Measurements from ENCODE around the gene PPP2R3A. TPM values are rescaled to one million over a fixed set of nuclear protein-coding genes. Genes with fewer than 3 reads are reported as not detected.

PPP2R3A gene
- total and polyA plus RNA-seq, 2 donors (not counting 1 experiment from before 2014, with no cell fraction given) = 17.5 to 18.3 TPM

GRCh38 chr3:136134091-136134490 is 168.6 kb downstream of the PPP2R3A start:
- Histone ChIP-seq H2AFZ (ENCODE audit: low read length) (no peak overlapping the region), H3K9ac (ENCODE audit: insufficient read depth, low read length) (no peak overlapping the region), H3K4me2 (ENCODE audit: extremely low read depth, insufficient read depth, low read length) (no peak overlapping the region), H3K9me3 (ENCODE audit: control insufficient read depth, insufficient read depth, low read depth, low read length) (no peaks in the 10 kb centered on the region), H3K27ac (ENCODE audit: insufficient read depth, low read length) (no peak overlapping the region), H3K36me3 (ENCODE audit: control insufficient read depth, insufficient read depth, low read length) (no peaks in the 10 kb centered on the region), H3K4me1 (ENCODE audit: control insufficient read depth, extremely low read depth, insufficient read depth, low read length) (no peaks in the 10 kb centered on the region), H4K20me1 (ENCODE audit: control insufficient read depth, extremely low read depth, insufficient read depth, low read length) (no peaks in the 10 kb centered on the region), H3K4me3 (replicated peaks in 1 of 4; ENCODE audit: control extremely low read depth in 1 of 4, insufficient read depth in 1 of 4, low read depth in 3 of 4, low read length in 4 of 4) (no peak overlapping the region), H3K27me3 (ENCODE audit: control insufficient read depth, insufficient read depth, low read length) (no peaks in the 10 kb centered on the region), H3K79me2 (ENCODE audit: control insufficient read depth, insufficient read depth, low read length) (no peaks in the 10 kb centered on the region)
- no peak for TF ChIP-seq EZH2 (IDR thresholded peaks at IDR 0.05; ENCODE audit: low read length, missing control alignments)
- TF ChIP-seq CTCF (conservative IDR thresholded peaks at IDR 0.05 in 1 of 2, IDR thresholded peaks at IDR 0.05 in 1 of 2; ENCODE audit: low read depth in 1 of 2, low read length in 2 of 2) = no peak
- DNase-seq (ENCODE audit: low read depth in 2 of 2) = no peak

GRCh38 chr3:136135039-136135802 is 169.7 kb downstream of the PPP2R3A start:
- H3K4me3 ChIP-seq (replicated peaks in 1 of 4; ENCODE audit: control extremely low read depth in 1 of 4, insufficient read depth in 1 of 4, low read depth in 3 of 4, low read length in 4 of 4) = no peak overlapping the region
- no peak overlapping the region for H2AFZ ChIP-seq (ENCODE audit: low read length)
- H3K36me3 ChIP-seq (ENCODE audit: control insufficient read depth, insufficient read depth, low read length) = no peaks in the 10 kb centered on the region
- no peak for DNase-seq (ENCODE audit: low read depth in 2 of 2)
- H3K9ac ChIP-seq (ENCODE audit: insufficient read depth, low read length) = no peak overlapping the region
- H3K4me1 ChIP-seq (ENCODE audit: control insufficient read depth, extremely low read depth, insufficient read depth, low read length) = no peaks in the 10 kb centered on the region
- H4K20me1 ChIP-seq (ENCODE audit: control insufficient read depth, extremely low read depth, insufficient read depth, low read length) = no peaks in the 10 kb centered on the region
- H3K27ac ChIP-seq (ENCODE audit: insufficient read depth, low read length) = no peak overlapping the region
- no peaks in the 10 kb centered on the region for H3K79me2 ChIP-seq (ENCODE audit: control insufficient read depth, insufficient read depth, low read length)
- no peaks in the 10 kb centered on the region for H3K9me3 ChIP-seq (ENCODE audit: control insufficient read depth, insufficient read depth, low read depth, low read length)
- no peak for TF ChIP-seq EZH2 (IDR thresholded peaks at IDR 0.05; ENCODE audit: low read length, missing control alignments)
- TF ChIP-seq CTCF (conservative IDR thresholded peaks at IDR 0.05 in 1 of 2, IDR thresholded peaks at IDR 0.05 in 1 of 2; ENCODE audit: low read depth in 1 of 2, low read length in 2 of 2) = no peak
- H3K27me3 ChIP-seq (ENCODE audit: control insufficient read depth, insufficient read depth, low read length) = no peaks in the 10 kb centered on the region
- no peak overlapping the region for H3K4me2 ChIP-seq (ENCODE audit: extremely low read depth, insufficient read depth, low read length)

- DNase-seq (ENCODE audit: low read depth in 2 of 2) = no peak
- Histone ChIP-seq H4K20me1 (ENCODE audit: control insufficient read depth, extremely low read depth, insufficient read depth, low read length) (no peaks in the 10 kb centered on the region), H3K9ac (ENCODE audit: insufficient read depth, low read length) (no peak overlapping the region), H3K9me3 (ENCODE audit: control insufficient read depth, insufficient read depth, low read depth, low read length) (no peaks in the 10 kb centered on the region), H3K27me3 (ENCODE audit: control insufficient read depth, insufficient read depth, low read length) (no peaks in the 10 kb centered on the region), H3K4me1 (ENCODE audit: control insufficient read depth, extremely low read depth, insufficient read depth, low read length) (no peaks in the 10 kb centered on the region), H3K4me3 (replicated peaks in 1 of 4; ENCODE audit: control extremely low read depth in 1 of 4, insufficient read depth in 1 of 4, low read depth in 3 of 4, low read length in 4 of 4) (no peak overlapping the region), H2AFZ (ENCODE audit: low read length) (no peak overlapping the region), H3K27ac (ENCODE audit: insufficient read depth, low read length) (no peak overlapping the region), H3K36me3 (ENCODE audit: control insufficient read depth, insufficient read depth, low read length) (no peaks in the 10 kb centered on the region), H3K4me2 (ENCODE audit: extremely low read depth, insufficient read depth, low read length) (no peak overlapping the region), H3K79me2 (ENCODE audit: control insufficient read depth, insufficient read depth, low read length) (no peaks in the 10 kb centered on the region)
- TF ChIP-seq CTCF (conservative IDR thresholded peaks at IDR 0.05 in 1 of 2, IDR thresholded peaks at IDR 0.05 in 1 of 2; ENCODE audit: low read depth in 1 of 2, low read length in 2 of 2) (no peak), EZH2 (IDR thresholded peaks at IDR 0.05; ENCODE audit: low read length, missing control alignments) (no peak)
Measured at GRCh38 chr3:136136454-136136853, 170.9 kb downstream of the PPP2R3A start.

Data from fibroblast of lung (primary cell).